GDM1 (cell line): ENCODE measurements around the gene ME1.
"Not testable (repeated sequence)": the region's sequence is repeated elsewhere in the genome, so short reads cannot be mapped to it uniquely, and the experiment has no call there.

Source experiments
- DNase-seq: peaks from one replicate; lab custom pipeline; 2025; lab: John Stamatoyannopoulos, UW

Gene ME1

DNA sequence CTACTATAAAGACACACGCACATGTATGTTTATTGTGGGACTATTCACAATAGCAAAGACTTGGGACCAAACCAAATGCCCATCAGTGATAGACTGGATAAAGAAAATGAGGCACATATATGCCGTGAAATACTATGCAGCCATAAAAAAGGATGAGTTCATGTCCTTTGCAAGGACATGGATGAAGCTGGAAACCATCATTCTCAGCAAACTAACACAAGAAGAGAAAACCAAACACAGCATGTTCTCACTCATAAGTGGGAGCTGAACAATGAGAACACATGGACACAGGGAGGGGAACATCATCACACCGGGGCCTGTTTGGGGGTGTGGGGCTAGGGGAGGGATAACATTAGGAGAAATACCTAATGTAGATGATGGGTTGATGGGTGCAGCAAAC, 174.1 kb downstream of the ME1 start:
- not testable (repeated sequence) for DNase-seq

- DNase-seq, result no peak
These were observed 178.1 kb downstream of the ME1 start for GRCh38 chr6:83252719-83253118.

DNA sequence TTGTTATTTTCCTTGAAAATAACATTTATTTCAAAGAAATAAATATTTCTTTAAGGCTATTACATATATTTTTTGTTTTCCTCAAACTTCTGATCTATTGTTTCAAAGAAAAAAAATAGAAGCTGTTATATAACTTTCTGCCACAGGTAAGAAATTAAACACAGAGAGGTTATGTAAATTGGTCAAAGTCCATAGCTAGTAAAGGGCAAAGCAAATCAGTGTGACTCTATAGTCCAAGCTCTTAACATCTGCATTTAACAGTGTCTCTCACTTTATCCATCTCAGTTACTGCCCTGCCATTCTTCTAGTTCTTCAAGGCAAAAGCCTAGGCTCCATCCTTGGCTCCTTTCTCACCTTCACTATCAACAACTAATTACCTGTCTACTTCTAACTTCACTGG, 180.6 kb downstream of the ME1 start:
- no peak for DNase-seq

- DNase-seq, result no peak
These were observed 183.4 kb downstream of the ME1 start for GRCh38 chr6:83247471-83247870.

DNA sequence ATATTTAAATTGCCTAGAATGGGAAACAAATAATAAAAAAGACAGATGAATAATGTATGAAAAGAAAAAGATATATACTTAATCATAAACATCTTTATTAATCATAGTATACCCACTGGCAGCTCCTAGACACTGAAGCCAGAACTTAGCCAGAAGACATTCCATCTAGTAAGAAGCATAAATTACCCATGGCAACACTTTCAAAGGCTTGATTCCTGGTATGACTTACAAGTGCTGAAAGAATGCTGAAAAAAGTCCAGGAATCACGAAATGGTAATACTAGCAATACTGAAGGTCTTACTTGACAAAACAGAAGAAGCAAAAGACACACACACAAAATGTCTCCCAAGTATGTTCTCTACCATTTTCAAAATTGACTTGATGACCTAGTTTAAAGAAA, 199.7 kb downstream of the ME1 start:
- no peak for DNase-seq

GRCh38 chr6:83226517-83226916, 204.3 kb downstream of the ME1 start:
- DNase-seq, result no peak

- DNase-seq, result no peak
These were observed 208.9 kb downstream of the ME1 start for GRCh38 chr6:83221889-83222479.

- DNase-seq, result no peak
These were observed 209.6 kb downstream of the ME1 start for GRCh38 chr6:83221276-83221675.

DNA sequence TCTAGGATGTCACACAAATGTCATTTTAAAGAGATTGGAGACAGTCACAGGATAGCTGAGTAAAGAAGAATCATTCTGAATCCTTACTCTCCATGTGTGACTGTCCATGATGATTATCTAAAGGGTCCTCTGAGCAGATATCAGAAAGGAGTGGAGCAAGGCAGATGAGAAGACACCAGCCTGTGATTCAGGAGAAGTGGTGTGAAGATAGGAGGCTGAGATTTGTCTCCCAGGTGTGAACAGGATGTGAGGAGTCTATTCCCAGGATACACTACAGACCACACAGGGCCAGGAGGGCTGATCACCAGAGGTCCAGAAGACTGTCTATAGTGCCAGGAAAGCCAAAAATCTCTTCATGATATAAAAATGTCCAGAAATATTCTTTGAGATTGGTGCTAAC, 210.7 kb downstream of the ME1 start:
- DNase-seq, result no peak

DNA sequence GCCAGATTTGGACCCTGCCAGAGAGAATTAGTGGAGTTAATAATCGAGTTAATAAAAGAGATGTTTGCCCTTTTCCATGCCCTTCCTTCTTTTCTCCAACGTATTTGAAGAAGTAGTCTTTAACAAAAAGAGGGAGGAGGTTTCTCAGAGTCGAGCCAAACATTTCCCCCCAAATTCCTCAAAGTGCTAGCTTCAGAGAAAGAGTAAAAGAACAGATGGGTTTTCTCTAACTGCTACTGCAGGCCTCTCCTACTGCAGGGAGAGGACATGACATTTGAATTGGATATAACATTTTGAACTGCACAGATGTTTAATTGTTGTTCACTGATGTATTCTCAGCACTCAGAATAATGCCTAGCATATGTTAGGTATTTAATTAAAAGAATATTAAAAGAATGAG, 212.2 kb downstream of the ME1 start:
- DNase-seq, result no peak

DNA sequence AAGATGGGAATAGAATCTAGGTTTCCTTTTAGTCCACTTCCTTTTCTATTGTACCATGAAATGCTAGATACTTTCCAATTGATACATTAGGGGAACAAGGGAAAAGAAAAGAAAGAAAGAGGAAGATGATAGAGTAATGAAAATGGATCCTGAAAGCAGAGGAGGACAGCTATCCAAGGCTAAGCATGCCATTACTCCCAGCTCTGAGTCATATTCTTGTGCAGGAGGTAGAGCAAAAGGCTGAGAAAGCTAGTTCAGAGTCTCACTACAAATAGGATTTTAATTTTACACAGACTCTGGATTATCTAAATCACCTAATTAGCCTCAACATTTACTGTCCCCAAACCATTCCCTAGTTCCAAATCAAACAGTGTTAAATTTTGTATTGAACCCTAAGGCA, 214.0 kb downstream of the ME1 start:
- no peak for DNase-seq

DNA sequence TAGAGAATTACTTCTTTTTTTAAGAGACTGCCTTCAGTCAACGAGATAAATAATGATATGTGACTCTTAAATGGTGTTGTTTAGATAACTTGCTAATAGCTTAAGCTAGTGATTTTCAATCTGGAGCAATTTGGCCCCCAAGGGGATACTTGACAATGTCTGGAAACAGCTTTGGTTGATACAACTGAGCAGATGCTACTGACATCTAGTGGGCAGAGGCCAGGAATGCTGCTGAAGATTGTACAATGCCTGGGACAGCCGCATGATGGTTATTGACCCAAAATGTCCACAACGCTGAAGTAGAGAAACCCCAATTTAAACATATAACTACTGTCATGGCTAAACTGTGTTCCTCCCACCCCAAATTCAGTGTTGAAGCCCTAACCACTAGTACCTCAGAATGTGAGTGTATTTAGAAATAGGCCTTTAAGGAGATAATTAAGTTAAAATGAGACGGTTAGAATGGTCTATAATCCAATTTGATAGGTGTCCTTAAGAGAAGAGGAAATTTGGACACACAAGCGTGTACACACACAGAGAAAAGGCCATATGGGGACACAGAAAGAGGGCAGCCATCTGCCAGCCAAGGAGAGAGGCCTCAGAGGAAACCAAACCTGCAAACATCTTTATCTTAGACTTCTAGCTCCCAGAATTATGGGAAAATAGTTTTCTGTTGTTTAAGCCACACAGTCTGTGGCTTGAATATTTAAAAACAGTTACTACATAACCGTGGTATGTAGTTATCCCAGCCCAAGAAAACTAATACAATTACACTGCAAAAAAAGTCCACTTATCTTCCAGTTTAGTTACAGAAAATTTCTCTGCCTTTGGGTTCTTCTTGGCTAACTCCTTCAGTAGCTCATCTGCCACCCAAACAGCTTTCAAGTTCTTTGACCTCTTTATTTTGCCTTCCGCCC, 215.5 kb downstream of the ME1 start:
- DNase-seq, result peak; percentile 30

DNA sequence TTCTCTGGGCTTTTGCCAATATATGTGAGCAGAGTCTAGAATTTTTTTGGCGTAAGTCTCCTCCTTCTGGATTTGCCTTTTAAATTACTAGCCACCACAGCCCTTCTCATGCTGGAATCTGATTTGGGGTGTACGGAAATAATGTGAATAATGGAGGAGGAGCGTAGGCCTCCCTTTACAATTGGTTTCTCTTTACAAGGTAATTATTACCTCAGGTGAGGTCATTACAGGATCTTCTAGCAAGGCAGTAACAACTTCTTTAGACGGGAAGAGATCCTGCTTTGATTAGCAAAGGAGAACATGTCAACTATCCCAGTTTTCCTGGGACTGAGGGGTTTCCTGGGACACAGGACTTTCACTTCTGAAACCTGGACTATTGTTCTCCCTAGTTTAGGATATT, 228.8 kb downstream of the ME1 start:
- no peak for DNase-seq

DNA sequence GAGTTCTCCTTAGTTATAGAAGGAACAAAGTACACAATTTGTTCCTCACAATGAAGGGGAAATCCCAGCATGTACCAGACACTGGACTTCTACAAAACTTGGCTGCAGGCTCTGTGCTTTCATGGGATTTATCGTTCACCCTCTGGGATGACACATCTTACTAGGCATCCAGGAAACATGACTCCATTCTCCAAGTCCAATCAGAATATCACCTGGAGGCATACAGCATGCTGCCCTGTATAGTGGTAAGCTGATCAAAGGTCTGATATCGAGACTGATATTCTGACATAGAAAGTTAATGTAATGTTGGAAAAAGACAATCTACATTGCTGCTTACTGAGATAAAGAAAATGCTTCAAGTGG, 231.0 kb downstream of the ME1 start:
- DNase-seq, result no peak

- no peak for DNase-seq
These were observed 231.5 kb downstream of the ME1 start for GRCh38 chr6:83199173-83199862.

DNA sequence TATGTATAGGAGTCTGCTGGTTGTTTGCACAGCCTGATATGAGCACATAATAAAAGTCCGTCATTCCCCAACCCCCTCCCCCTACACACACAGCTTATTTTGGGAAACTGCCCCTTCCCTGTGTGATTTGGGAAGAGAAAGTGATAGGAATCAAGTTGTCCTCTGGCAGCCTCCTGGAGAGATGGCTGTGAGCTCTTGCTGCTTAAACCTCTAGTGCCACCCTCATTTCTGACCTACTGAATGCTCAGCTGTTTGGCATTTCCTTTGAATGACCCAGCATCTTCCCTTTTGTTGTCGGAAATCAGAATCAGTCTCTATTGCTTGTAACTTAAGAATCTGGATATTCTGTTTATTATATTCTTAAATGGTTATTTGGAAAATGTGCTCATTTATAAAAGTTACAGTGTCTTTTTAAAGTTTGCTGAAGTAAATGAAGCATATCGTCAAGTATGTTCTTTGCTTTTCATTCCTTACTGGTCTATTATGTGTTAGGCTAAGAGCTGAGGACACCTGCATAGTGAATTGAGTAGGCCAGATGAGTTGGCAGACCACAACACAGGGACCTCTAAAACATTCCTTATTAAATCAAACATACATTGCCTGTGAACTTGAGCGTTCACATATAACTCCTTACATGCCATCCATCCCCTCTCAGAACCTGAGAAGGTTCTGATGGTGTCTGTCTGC, 232.2 kb downstream of the ME1 start:
- DNase-seq, result no peak

DNA sequence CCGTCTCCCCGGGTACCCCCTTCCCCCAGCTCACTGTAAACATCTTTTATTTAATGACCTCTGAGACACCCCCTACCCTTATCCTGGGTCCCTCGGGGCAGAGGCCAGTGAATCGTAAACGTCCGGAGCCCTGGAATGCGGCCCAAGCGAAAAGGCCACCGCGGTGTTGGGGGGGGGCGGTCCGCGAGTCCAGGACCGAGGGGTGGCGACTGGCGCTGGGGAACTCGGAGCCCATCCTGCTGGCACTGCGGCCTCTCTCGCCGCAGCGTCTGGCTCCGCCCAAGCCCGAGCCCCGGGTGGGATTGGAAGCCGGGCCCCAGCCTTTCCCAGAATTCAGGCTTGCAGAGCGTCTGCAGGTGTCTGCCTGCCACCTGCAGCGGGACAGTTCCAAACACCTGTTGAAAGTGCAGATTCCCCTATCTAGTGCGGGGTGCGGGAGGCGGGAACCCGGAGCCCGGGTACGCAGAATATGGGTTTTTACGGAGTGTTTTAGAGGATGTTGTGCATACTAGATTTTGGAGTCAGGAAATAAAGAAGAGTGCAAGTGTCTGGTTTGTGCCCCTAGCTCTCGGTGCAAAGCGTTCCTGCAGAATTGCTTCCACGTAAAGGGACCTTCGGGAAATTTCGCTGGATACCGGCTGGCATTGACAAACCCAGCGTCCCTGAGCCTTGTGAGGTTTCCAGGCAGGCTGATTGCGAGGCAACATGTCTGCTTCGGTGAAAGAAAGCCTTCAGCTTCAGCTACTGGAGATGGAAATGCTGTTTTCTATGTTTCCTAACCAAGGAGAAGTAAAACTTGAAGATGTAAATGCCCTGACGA, 236.9 kb downstream of the ME1 start:
- no peak for DNase-seq

- DNase-seq, result peak; percentile 67
These were observed 237.7 kb downstream of the ME1 start, which contains the start of the genes PGM3 and RWDD2A for GRCh38 chr6:83192871-83193746. Gene PGM3 (minus strand): TSS chr6:83193265. CDS start chr6:83191012, 2,253 bp downstream. Gene RWDD2A (plus strand): TSS chr6:83193357. CDS start chr6:83194452, 1,095 bp downstream.

- DNase-seq, result no peak
These were observed 238.4 kb downstream of the ME1 start for GRCh38 chr6:83192456-83192855.

DNA sequence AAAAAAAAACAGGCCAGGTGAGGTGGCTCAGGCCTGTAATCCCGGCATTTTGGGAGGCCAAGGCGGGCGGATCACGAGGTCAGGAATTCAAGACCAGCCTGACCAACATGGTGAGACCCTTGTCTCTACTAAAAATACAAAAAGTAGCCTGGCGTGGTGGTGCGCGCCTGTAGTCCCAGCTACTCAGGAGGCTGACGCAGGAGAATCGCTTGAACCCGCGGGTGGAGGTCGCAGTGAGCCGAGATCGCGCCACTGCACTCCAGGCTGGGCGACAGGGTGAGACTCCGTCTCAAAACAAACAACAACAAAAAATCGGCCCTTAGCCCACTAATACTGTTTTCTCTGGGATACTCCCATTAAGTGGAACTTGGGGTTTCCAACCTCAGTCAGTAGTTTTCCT, 238.9 kb downstream of the ME1 start:
- DNase-seq, result not testable (repeated sequence)
